Stomach smooth muscle (tissue), 2 donors: ENCODE results near the gene TBC1D8.

Experiments used
- H3K27ac ChIP-seq: one replicate; pipeline ENCODE4 v1.7.0; 2013; ENCODE audit warnings: mild to moderate bottlenecking, low read length, inconsistent platforms
- H3K27me3 ChIP-seq, 2 donors: one replicate each; pipeline ENCODE4 v1.7.0; 2013; ENCODE audit warnings: low read length in 2 of 2; ENCODE audit not compliant: insufficient read depth in 2 of 2, control insufficient read depth in 1 of 2
- H3K36me3 ChIP-seq, 2 donors: one replicate each; pipeline ENCODE4 v1.7.0; 2013; ENCODE audit warnings: low read length in 2 of 2; ENCODE audit not compliant: control insufficient read depth in 2 of 2, insufficient read depth in 2 of 2
- H3K4me1 ChIP-seq: one replicate; pipeline ENCODE4 v1.7.0; 2013; ENCODE audit warnings: low read length; ENCODE audit not compliant: control insufficient read depth, insufficient read depth
- H3K4me3 ChIP-seq, 2 donors: one replicate each; pipeline ENCODE4 v1.7.0; 2013; ENCODE audit warnings: low read length in 2 of 2
- H3K9ac ChIP-seq, 2 donors: one replicate each; pipeline ENCODE4 v1.7.0; 2013; ENCODE audit warnings: low read length in 2 of 2, mild to moderate bottlenecking in 1 of 2
- H3K9me3 ChIP-seq, 2 donors: one replicate each; pipeline ENCODE4 v1.7.0; 2013; ENCODE audit warnings: low read length in 2 of 2; ENCODE audit not compliant: control insufficient read depth in 2 of 2
- donor health status: healthy.
- donor health status: Pancreatic carcinoma.

Gene TBC1D8

GRCh38 chr2:100964222-100964621 lies 187.0 kb downstream of the TBC1D8 start:
- no peak overlapping the region for H3K27ac ChIP-seq
- H3K36me3 ChIP-seq: peaks cover 4 to 13% of the 10 kb centered on the region in 2 donors
- H3K4me3 ChIP-seq: no peak overlapping the region
- H3K27me3 ChIP-seq: no peaks in the 10 kb centered on the region
- no peak overlapping the region for H3K9ac ChIP-seq
- no peaks in the 10 kb centered on the region for H3K9me3 ChIP-seq
- H3K4me1 ChIP-seq: peaks cover 4% of the 10 kb centered on the region

GRCh38 chr2:100963026-100963375 lies 188.2 kb downstream of the TBC1D8 start:
- H3K4me3 ChIP-seq: no peak overlapping the region
- H3K27ac ChIP-seq: no peak overlapping the region
- H3K27me3 ChIP-seq: no peaks in the 10 kb centered on the region
- peaks cover 4% of the 10 kb centered on the region for H3K4me1 ChIP-seq
- peaks cover under 1 to 4% of the 10 kb centered on the region in 2 donors for H3K36me3 ChIP-seq
- H3K9ac ChIP-seq: no peak overlapping the region
- no peaks in the 10 kb centered on the region for H3K9me3 ChIP-seq

- Histone ChIP-seq H3K27me3 (no peaks in the 10 kb centered on the region), H3K4me3 (no peak overlapping the region), H3K36me3 (peaks cover 0 to 4% of the 10 kb centered on the region in 2 donors), H3K9ac (no peak overlapping the region), H3K4me1 (peaks cover 8% of the 10 kb centered on the region), H3K27ac (no peak overlapping the region), H3K9me3 (no peaks in the 10 kb centered on the region)
These were observed 188.7 kb downstream of the TBC1D8 start for GRCh38 chr2:100962366-100963025.

- Histone ChIP-seq H3K4me3 (no peak overlapping the region), H3K4me1 (peaks cover 8% of the 10 kb centered on the region), H3K36me3 (peaks cover 0 to 2% of the 10 kb centered on the region in 2 donors), H3K9me3 (no peaks in the 10 kb centered on the region), H3K9ac (no peak overlapping the region), H3K27me3 (no peaks in the 10 kb centered on the region), H3K27ac (no peak overlapping the region)
These were observed 190.5 kb downstream of the TBC1D8 start for GRCh38 chr2:100960688-100961087.

GRCh38 chr2:100959225-100959880 lies 191.8 kb downstream of the TBC1D8 start:
- Histone ChIP-seq H3K36me3 (no peaks in the 10 kb centered on the region), H3K9ac (no peak overlapping the region), H3K9me3 (no peaks in the 10 kb centered on the region), H3K4me1 (peaks cover 8% of the 10 kb centered on the region), H3K4me3 (no peak overlapping the region), H3K27me3 (no peaks in the 10 kb centered on the region), H3K27ac (no peak overlapping the region)

GRCh38 chr2:100957996-100958653 lies 193.1 kb downstream of the TBC1D8 start:
- H3K36me3 ChIP-seq: peaks cover 0 to 3% of the 10 kb centered on the region in 2 donors
- H3K9ac ChIP-seq: no peak overlapping the region
- H3K4me1 ChIP-seq: peaks cover 8% of the 10 kb centered on the region
- H3K27ac ChIP-seq: no peak overlapping the region
- H3K27me3 ChIP-seq: no peaks in the 10 kb centered on the region
- no peak overlapping the region for H3K4me3 ChIP-seq
- H3K9me3 ChIP-seq: no peaks in the 10 kb centered on the region
